ENCODE data around the gene DKKL1.
"Not testable (repeated sequence)": the region's sequence is repeated elsewhere in the genome, so short reads cannot be mapped to it uniquely, and the experiment has no call there.

DKKL1 gene

DNA sequence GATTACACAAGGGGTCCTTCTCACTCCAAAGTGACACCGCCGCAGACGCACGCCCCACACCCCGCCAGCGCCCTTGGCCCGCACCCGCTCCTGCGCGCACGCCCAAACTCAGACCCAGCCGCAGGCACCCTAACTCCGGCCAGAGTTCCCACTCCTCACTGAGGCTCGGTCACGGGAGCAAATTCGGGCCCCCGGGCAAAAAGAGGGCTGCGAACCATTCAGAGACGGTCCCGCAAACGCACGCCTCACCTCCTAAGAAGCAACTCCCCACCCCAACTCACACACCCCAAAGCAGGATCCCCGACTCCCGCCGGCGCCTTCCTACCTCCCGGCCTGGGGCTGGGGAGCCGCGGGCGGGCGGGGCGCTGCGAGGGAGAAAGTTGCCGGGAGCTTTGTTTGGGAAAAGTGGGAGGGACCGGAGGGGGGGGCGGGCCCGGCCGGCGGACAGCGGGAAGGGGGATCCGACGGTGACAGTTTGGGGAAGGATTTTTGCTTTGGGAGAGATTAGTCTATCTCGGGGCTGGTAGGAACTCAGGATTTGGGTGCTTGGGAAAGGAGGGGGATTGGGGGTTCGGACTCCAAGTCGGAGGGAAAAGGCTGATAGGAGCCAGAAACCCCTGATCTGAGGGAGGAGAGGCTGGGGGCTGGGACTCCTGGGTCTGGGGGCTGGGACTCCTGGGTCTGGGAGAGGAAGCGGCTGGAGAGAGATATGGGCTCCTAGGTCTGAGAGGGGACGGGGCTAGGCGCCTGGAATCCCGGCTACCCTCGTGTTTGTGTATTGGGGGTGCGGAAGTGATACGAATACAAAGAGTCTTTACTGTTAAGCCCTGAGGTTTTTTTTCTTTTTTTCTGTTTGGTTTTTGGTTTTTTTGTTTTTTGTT, 1.4 kb upstream of the DKKL1 start, which contains the start of gene TEAD2:
Gene TEAD2, minus strand, starts transcription at position 369 of the 881 bp plus-strand sequence. CDS start 2,341 bp downstream, outside the sequence.
- peak; percentile 92 for DNase-seq (ENCODE audit: low spot score)

DNA sequence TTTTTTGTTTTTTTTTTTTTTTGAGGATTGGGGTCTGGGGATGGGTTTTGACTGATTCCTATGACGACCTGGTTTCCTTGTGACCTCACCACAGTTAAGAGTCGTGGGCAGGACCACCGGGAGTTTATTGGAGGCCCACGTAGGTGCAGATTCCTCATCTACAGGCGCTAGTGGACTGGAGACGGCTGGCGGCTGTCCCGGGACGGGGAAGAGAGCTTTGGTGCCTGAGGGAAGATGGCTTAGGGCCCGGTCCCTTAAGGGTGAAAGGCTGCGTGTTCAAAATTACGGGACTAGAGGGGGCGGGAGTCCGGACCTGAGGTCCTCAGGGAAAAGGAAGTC, 779 bp upstream of the DKKL1 start:
- peak; percentile 78 for DNase-seq (ENCODE audit: low spot score)

DNA sequence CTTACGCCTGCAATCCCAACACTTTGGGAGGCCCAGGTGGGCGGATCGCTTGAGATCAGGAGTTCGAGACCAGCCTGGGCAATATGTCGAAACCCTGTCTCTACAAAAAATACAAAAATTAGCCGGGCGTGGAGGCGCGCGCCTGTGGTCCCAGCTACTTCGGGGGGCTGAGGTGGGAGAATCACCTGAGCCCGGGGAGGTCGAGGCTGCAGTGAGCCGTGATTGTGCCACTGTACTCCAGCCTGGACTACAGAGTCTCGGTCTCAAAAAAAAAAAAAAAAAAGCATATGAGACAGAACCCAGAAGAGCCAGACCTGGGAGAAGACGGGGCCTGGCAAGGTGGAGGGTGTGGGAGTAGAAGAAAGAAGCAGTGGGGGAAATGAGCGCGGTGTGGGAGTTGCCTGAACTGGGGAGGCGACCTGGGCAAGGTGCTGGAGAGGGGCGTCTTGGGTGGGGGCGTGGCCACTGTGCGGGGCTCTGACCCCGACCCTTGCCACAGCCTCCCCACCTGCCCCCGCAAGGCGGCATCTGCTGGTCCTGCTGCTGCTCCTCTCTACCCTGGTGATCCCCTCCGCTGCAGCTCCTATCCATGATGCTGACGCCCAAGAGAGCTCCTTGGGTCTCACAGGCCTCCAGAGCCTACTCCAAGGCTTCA, 533 bp downstream of the DKKL1 start:
- DNase-seq (ENCODE audit: low spot score), result no peak

DNA sequence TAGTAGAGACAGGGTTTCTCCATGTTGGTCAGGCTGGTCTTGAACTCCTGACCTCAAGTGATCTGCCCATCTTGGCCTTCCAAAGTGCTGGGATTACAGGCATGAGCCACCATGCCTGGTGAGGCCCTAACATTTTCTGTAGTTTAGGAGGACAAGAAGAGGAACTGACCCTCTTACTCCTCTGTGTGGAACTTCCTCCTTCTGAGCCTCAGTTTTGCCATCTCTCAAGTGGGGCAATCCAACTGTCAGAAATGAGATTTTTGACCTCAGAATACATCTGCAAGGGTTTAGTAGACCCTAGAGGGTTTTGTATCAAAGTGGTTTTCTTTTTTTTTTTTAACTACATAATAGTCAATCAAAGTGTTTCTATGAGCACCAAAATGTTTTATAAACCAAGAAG, 2.4 kb downstream of the DKKL1 start:
- DNase-seq (ENCODE audit: low spot score), result no peak

DNA sequence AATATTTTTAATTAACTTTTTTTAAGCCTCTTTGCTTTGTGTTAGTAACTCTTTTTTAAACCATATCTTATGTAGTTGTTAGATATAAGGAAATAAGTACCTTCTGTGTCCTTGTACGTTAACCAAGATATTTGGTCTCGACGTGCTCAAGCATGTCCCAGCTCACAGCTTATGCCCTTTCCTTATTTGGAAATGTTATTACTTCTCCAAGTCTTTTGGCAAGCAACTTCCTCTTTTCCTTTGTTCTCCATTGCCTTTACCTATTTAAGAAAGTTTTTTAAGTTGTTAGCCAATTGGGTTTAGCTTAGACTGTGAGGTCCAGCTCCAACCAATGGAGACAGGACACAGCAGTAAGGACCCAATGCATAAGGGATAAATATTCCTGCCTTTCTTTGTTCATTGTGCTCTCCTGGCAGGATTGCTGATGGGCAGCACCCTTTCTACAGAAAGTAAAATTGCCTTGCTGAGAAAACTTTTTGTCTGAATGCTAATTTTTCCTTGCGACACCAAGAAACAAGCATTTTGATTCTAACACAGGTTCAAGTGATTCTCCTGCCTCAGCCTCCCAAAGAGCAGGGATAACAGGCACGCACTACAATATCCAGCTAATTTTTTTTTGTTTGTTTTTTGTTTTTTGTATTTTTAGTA, 5.2 kb downstream of the DKKL1 start:
- no peak for DNase-seq (ENCODE audit: low spot score)

DNA sequence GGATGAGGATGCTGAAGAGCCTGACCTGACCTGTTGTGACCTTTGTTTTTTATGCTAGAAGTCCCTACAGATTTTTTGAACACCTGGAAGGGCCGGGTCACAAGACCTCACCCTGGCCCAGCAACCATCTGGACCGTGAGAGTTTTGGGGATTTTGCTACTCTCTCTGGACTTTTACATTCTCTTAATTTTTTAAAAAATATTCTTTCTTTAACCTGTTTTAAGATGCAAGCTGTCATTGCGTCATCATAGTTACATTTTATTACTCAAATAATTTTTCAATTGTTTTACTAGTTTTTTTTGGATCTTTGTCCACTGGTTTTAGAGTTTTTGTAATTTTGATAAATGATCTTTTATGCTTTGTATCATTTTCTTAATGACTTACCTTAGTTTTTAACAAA, 7.5 kb downstream of the DKKL1 start:
- DNase-seq (ENCODE audit: low spot score), result no peak

DNA sequence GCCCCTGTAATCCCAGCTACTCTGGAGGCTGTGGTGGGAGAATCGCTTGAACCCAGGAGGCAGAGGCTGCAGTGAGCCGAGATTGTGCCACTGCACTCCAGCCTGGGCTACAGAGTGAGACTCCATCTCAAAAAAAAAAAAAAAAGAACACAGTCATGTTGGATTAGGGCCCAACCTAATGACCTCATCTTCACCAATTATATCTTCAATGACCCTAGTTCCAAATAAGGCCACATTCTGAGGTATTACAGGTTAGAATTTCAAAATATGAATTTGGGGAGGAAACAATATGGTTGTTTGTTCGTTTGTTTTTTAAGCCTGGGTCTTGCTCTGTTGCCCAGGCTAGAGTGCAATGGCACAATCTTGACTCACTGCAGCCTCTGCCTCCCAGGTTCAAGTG, 9.5 kb downstream of the DKKL1 start:
- DNase-seq (ENCODE audit: low spot score), result not testable (repeated sequence)

DNA sequence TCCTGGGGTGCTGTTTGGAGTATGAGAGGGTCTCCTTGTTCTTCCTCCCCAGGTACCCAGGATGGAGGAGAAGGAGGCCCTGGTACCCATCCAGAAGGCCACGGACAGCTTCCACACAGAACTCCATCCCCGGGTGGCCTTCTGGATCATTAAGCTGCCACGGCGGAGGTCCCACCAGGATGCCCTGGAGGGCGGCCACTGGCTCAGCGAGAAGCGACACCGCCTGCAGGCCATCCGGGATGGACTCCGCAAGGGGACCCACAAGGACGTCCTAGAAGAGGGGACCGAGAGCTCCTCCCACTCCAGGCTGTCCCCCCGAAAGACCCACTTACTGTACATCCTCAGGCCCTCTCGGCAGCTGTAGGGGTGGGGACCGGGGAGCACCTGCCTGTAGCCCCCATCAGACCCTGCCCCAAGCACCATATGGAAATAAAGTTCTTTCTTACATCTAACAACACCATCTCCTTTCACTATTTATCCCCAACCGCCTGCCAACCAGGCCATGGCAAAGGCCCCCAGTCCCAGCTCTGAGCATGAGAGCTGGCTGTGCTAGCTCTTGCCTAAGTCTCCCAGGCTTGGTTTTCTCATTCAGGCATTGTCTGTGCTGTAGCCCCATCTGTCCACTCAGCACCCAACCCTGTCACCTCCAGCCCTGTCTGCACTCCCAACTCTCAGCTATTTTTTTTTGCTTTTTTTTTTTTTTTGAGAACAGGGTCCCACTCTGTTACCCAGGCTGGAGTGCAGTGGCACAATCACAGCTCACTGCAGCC, 11.2 kb downstream of the DKKL1 start:
- no peak for DNase-seq (ENCODE audit: low spot score)

DNA sequence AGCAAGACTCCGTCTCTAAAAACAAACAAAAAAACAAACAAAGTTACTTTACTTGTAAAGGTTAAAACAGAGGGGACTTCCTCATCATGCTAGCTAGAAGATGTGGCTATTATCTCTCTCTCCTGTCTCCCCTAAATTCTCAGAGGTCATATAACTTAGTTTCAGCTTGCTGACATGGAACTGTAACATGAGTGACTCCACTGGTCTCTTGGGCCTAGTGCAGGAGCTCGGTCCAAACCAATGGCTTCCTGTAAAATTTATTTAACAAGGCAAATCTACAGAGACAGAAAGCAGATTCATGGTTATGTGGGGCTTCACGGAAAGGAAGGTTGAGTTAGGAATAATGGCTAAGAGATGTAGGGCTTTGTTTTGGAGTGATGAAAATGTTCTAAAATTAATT, 14.8 kb downstream of the DKKL1 start:
- DNase-seq (ENCODE audit: low spot score), result no peak

DNA sequence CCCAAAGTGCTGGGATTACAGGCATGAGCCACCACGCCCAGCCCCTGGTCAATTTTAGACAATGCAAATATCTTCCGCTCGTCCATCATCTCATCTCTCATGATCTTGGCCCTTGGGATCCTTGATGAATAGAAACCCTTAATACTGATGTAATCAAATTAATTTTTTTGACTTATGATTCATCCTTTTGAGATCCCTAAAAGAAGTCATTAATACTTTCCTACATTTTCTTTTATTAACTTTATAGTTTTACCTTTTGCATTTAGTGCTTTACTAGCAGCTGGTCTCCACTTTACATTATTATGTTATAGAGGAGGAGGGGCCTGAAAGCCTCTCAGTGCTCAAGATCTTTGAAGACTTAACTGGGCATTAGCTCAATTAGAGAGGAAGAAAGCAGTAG, 16.7 kb downstream of the DKKL1 start:
- no peak for DNase-seq (ENCODE audit: low spot score)

DNA sequence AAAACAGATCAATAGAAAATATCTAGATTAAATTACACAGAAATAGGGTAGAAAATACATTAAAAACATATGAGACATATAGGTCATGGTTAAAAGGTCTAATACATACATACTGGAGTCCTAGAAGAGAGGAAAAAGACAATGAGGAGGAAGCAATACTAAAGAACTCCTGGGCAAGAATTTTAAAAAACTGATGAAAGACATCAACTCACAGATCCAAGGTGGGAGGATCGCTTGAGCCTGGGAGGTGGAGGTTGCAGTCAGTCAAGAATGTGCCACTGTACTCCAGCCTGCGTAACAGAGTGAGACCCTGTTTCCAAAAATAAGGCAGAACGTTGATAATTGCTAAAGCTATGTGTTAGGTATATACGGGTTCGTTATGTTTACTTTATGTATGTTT, 19.0 kb downstream of the DKKL1 start:
- no peak for DNase-seq (ENCODE audit: low spot score)

DNA sequence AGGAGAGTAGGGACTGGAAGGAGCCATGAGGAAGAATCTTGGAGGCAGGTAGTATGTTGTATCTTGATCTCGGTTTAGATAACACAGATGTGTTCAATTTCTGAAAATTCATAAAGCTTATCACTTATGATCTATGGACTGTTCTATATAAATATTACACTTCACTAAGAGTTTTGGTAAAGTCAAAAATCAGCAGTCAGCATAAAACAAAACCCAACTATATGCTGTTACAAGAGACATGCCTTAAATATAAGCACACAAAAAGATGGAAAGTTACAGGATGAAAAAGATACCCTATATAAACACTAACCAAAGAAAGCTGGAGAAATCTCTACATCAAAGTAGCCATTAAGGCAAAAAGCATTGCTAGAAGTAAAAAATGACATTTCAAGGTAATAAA, 19.9 kb downstream of the DKKL1 start:
- DNase-seq (ENCODE audit: low spot score), result no peak

DNA sequence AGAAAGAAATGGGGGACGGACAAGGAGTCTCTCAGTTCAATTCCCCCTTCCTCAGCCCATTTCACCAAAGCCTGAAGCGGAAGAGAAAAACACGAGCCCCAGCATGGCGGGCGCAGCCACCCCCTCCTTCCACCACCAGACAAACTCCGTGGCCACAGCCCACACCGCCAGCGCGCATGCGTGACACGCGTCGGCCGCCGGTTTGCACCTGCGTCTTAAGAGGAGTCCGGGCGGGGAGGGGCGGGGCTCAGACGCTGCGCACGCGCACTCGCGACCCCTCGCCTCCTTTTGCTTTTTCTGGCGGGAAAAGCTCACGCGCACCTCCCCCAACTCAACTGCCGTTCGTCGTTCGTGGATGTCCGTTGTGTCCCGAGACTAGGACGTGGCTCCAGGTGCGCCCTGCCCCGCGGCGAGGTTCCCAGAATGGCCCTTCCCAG, 24.3 kb downstream of the DKKL1 start, which contains the start of gene KASH5:
Gene KASH5, plus strand, starts transcription at position 314 of the 437 bp plus-strand sequence. CDS start 2,635 bp downstream, outside the sequence.
- DNase-seq (ENCODE audit: low spot score), result no peak

DNA sequence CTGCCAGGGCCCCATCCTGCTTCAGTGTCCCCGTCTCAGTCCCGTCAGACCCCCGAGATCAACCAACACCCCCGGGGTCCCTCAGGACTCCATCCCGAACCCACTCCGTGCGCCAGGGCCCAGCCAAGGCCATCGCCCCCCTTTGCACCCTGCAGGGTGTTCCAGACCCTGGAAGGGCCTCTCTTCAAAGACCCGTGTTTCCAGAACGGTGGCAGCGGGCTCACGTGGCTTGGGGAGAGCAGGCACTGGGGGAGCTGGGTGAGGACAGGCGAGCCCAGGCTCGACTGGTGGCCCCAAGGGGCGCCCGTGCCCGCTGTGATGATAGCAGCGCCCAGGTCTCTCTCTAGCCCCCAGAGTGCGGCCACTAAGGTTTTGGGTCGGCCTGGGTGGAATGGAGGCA, 25.7 kb downstream of the DKKL1 start:
- DNase-seq (ENCODE audit: low spot score), result no peak

DNA sequence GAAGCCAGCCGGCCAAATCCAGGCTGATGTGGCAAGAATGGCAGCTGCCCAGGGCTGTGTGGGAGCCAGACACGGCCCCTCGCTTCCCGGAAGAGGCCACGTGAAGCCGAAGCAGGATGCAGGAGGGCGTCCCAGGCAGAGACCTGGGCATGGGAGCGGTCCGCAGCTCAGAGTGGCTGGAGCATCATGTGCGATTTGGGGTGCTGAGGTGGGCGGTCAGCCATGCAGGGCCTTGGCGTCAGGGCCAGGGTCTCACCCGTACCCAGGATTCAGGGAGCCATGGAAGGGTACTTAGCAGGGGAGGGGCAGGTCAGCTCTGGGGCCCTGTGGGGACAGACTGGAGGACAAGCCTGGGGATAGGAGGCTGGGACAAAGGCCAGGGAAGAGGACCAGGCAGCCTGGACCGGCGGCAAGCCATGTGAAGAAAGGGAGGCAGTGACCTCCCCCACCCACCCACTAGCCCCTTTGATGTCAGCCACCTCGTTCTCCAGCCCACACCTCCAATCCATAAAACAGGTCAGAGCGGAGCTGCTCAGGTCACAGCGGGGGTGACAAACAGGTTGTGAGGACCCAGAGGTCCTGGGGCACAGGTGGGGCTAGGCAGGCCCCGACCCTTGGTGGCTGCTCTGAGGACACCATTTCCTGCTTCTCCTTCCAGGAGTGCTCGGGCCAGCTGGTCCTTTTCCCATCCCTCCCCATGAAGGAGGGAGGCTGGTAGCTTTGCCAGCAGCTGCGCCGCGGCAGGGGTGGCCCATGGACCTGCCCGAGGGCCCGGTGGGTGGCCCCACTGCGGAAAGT, 26.7 kb downstream of the DKKL1 start:
- no peak for DNase-seq (ENCODE audit: low spot score)

DNA sequence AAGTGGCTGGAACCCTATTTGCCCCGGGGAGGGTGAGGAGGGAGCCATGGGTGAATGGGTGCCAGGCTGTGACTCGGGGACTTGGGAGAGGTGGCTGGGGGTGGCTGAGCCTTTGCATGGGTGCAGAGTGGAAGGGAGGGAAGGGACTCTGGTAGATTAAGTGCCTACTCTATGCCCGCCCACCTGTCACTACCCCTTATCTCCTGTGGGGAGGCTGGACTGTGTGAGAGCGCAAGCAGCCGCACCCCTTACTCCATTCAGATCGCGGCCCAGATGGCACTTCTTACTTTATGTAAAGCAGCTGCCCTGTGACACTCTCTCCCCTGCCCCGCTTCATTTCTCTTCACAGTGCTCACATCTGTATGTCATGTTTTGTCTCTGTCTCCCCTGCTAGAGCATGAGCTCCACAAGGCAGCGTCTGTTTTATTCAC, 27.3 kb downstream of the DKKL1 start:
- no peak for DNase-seq (ENCODE audit: low spot score)

DNA sequence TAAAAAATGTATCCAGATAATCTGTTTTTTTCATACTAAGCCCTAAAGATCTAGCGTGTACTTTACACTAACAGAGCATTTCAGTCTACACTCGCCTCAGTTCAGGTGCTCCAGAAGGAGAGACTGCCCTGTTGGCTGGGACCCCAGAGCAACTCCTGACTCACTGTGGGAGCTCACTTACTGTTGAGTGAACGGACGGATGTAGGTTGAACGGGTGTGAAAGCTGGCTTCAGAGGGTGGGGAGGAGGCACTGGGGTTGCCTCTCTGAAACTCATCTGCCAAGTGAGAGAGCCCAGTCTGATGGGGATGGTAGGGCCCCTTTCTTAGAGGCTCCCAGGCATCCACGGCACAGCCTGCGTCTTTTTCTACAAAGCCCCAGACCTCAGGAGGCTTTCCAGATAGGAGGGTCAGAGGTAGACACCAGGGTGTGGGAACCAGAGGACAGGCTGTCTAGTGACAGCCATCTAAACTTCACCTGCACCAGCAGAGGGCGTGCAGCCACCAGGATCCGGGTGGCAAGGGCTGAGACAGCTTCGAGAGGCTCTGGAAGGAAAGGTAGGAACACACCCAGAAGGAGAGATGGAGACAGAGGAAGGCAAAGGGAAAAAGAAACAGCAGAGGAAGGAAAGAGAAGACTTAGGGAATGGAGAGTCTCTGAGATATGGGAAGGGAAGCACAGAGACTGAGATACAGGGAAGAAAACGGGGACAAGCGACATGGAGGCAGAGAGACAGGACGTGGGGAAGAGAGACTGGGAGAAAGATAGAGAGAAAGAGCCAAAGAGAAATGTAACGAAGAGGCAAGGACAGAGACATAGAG, 28.1 kb downstream of the DKKL1 start:
- peak; percentile 81 for DNase-seq (ENCODE audit: low spot score)

DNA sequence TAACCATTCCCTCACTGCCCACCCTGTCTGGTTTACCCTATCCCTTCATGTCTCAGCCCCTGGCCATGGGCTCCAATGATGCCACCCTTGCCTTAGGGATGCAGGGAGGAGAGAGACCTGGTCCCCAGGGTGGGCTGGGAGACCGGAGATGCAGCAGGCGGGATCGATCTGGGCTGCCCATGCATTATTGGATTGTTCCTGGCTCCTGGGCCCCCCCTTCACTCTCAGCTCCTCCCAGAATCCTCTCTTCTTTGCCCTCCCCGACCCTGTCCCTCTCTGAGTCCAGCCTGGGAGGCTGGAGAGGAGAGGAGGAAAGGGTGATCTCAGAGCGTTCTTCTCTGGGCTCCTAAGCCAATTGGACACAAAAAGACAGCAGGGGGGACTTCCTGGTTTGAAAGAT, 30.2 kb downstream of the DKKL1 start:
- DNase-seq (ENCODE audit: low spot score), result no peak

DNA sequence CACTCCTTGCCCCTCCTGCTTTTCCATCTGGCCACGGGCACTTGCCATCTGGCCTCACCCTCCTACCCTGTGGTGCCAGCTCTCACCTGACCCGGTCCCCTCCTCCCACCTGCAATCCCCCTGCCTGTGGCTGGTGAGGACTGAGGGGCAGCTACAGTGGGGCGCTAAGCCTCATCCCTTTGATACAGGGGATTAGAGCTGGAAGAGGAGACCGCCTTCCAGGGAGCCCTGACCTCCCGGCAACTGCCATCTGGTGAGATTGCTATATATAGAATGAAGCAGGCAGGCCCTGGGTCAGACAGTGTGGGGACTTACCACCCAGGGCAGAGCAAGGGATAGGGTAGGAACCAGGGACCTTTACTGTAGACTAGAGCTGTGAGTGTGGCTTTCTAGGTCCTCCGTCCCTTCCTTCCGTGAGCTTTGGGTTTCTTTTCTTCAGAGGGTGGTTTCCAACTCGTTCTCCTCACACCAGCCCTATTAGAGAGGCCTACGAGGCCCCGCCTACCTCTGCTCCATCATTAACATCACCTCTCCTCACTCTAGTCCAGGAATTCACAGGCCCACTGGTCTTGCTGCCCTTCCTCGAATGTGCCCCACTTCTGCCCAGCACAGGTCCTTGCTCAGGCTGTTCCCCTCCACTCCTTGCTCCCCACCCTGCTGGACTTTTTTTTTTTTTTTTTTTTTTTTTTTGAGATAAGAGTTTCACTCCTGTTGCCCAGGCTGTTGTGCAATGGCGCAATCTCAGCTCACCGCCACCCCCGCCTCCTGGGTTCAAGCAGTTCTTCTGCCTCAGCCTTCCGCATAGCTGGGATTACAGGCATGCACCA, 32.1 kb downstream of the DKKL1 start:
- no peak for DNase-seq (ENCODE audit: low spot score)

All from left forelimb (tissue), 1 donor.